KMS-11 (cell line): ENCODE data around the gene EFTUD2.

Source experiments
- H2AFZ ChIP-seq: fragments of 200-600 bp; sonication (generic); 2 replicates; pipeline ENCODE4 v1.6.1; 2016; ENCODE audit warnings: antibody characterized with exemption, mixed run types, low read depth
- H3K27ac ChIP-seq: fragments of 200-600 bp; sonication (generic); 2 replicates; pipeline ENCODE4 v1.6.1; 2016; ENCODE audit warnings: mild to moderate bottlenecking, mixed run types
- H3K27me3 ChIP-seq: fragments of 200-600 bp; sonication (generic); 2 replicates; pipeline ENCODE4 v1.6.1; 2017; ENCODE audit warnings: mild to moderate bottlenecking, low read depth, mixed run types, moderate library complexity; ENCODE audit not compliant: insufficient read depth
- H3K36me3 ChIP-seq: fragments of 200-600 bp; sonication (generic); 2 replicates; pipeline ENCODE4 v1.6.1; 2017; ENCODE audit warnings: mild to moderate bottlenecking, mixed run types; ENCODE audit not compliant: insufficient read depth
- H3K4me1 ChIP-seq: fragments of 200-600 bp; sonication (generic); 2 replicates; pipeline ENCODE4 v1.6.1; 2016; ENCODE audit warnings: mild to moderate bottlenecking, low read depth, mixed run types; ENCODE audit not compliant: poor library complexity, severe bottlenecking
- H3K4me2 ChIP-seq: fragments of 200-600 bp; sonication (generic); 2 replicates; pipeline ENCODE4 v1.7.0; 2016; ENCODE audit warnings: mild to moderate bottlenecking, mixed run types
- H3K4me3 ChIP-seq: fragments of 200-600 bp; sonication (generic); IDR thresholded peaks from 2 replicates; pipeline ENCODE4 v1.6.1; 2017; ENCODE audit warnings: low read depth, low read length, mixed read lengths; ENCODE audit not compliant: insufficient read depth
- H3K79me2 ChIP-seq: fragments of 200-600 bp; sonication (generic); 2 replicates; pipeline ENCODE4 v1.6.1; 2016; ENCODE audit warnings: low read depth, mixed run types; ENCODE audit not compliant: insufficient read depth
- H3K9ac ChIP-seq: fragments of 200-600 bp; sonication (generic); 2 replicates; pipeline ENCODE4 v1.6.1; 2016; ENCODE audit warnings: mild to moderate bottlenecking, mixed run types
- H4K20me1 ChIP-seq: fragments of 200-600 bp; sonication (generic); 2 replicates; pipeline ENCODE4 v1.6.1; 2016; ENCODE audit warnings: mild to moderate bottlenecking, mixed run types; ENCODE audit not compliant: insufficient read depth
- TF ChIP-seq, protein P1 (sequence below): fragments of 200-600 bp; sonication (generic); conservative IDR thresholded peaks from 2 replicates; pipeline ENCODE4 v1.6.1; 2017; ENCODE audit warnings: low read depth, mild to moderate bottlenecking, antibody characterized with exemption, low read length, moderate library complexity, mixed read lengths

EFTUD2 gene

DNA sequence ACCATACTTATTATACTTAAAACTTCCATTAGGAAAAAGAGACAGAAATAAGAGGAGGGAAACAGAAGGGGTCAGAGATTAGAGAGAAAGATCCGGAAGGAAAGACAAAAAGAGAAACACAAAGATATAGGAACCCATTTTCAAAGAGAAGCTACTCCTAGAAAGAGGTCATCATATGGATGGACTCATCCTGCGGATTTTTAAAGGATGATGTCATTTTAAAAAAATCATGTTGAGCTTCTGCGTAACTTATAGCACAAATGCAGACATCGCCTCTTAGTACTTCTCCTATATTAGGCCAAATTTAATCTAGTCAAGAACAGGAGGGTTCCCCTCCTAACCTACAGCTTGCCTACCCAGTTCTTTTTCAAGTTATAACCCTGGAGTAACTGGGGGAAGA, 18.1 kb downstream of the EFTUD2 start:
- TF ChIP-seq, protein P1, sequence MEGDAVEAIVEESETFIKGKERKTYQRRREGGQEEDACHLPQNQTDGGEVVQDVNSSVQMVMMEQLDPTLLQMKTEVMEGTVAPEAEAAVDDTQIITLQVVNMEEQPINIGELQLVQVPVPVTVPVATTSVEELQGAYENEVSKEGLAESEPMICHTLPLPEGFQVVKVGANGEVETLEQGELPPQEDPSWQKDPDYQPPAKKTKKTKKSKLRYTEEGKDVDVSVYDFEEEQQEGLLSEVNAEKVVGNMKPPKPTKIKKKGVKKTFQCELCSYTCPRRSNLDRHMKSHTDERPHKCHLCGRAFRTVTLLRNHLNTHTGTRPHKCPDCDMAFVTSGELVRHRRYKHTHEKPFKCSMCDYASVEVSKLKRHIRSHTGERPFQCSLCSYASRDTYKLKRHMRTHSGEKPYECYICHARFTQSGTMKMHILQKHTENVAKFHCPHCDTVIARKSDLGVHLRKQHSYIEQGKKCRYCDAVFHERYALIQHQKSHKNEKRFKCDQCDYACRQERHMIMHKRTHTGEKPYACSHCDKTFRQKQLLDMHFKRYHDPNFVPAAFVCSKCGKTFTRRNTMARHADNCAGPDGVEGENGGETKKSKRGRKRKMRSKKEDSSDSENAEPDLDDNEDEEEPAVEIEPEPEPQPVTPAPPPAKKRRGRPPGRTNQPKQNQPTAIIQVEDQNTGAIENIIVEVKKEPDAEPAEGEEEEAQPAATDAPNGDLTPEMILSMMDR, result no peak
- H4K20me1 ChIP-seq, result no peaks in the 10 kb centered on the region
- no peaks in the 10 kb centered on the region for H3K4me1 ChIP-seq
- no peak overlapping the region for H3K9ac ChIP-seq
- no peak overlapping the region for H3K27ac ChIP-seq
- no peak overlapping the region for H3K4me2 ChIP-seq
- H3K79me2 ChIP-seq, result no peaks in the 10 kb centered on the region
- no peaks in the 10 kb centered on the region; the same call in 1 of the 2 replicates for H3K36me3 ChIP-seq
- no peak overlapping the region for H3K4me3 ChIP-seq
- H3K27me3 ChIP-seq, result no peaks in the 10 kb centered on the region
- H2AFZ ChIP-seq, result no peak overlapping the region

DNA sequence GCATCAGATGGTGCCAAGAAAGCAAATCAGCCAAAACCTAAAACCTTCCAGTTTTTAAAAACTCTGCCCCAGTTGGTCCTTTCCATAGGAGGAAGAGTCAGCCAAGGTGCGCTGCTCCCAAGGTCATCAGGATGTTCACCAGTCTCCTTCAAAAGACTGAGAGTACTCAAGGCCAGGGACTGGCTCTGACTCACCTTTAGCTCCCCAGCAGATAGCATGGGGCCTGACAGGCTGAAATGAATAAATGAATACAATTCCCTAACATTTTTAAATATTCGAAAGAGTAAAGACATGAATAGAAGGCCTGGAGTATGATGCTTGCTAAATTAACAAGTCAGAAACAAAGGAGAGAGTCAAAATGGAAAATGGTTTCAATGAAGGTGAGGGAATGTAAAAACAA, 19.2 kb downstream of the EFTUD2 start:
- Histone ChIP-seq H4K20me1 (no peaks in the 10 kb centered on the region), H3K79me2 (no peaks in the 10 kb centered on the region), H3K27ac (no peak overlapping the region), H3K36me3 (no peaks in the 10 kb centered on the region; the same call in 1 of the 2 replicates), H3K4me2 (no peak overlapping the region), H3K9ac (no peak overlapping the region), H2AFZ (no peak overlapping the region), H3K4me1 (no peaks in the 10 kb centered on the region), H3K27me3 (no peaks in the 10 kb centered on the region), H3K4me3 (no peak overlapping the region)
- TF ChIP-seq, protein P1, result no peak

- Histone ChIP-seq H3K79me2 (no peaks in the 10 kb centered on the region), H3K27me3 (no peaks in the 10 kb centered on the region), H3K4me2 (no peak overlapping the region), H3K9ac (no peak overlapping the region), H3K4me3 (no peak overlapping the region), H4K20me1 (no peaks in the 10 kb centered on the region), H3K36me3 (no peaks in the 10 kb centered on the region; the same call in 1 of the 2 replicates), H3K27ac (no peak overlapping the region), H2AFZ (no peak overlapping the region), H3K4me1 (no peaks in the 10 kb centered on the region)
- TF ChIP-seq, protein P1, result no peak
These were observed 19.9 kb downstream of the EFTUD2 start for GRCh38 chr17:44879376-44879775.

DNA sequence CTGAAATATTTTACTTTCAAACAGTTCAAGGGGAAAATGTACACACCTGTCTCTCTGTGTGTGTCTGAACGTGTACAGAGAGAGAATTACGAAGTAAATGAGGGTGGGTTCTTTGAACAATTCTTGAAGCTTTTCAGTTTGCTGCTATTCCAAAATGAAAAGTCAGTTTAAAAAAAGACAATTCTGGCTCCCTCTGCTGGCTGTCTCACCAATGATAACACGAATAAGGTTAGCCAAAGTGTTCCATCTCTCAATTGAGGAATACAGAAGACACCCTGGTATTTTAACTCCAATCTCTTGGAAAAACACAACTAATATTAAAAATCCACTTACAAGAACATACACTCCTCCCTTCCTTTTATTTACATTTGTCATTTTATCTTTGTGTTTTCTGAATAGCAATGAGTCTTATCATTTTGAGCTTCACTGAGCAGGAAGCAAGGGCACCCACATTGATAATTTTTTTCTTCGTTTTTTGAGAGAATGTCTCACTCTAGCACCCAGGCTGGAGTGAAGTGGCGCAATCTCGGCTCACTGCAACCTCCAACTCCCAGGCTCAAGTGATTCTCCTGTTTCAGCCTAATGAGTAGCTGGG, 20.5 kb downstream of the EFTUD2 start:
- Histone ChIP-seq H3K9ac (no peak overlapping the region), H2AFZ (no peak overlapping the region), H3K4me3 (no peak overlapping the region), H4K20me1 (no peaks in the 10 kb centered on the region), H3K79me2 (no peaks in the 10 kb centered on the region), H3K4me2 (no peak overlapping the region), H3K36me3 (no peaks in the 10 kb centered on the region; the same call in 1 of the 2 replicates), H3K4me1 (no peaks in the 10 kb centered on the region), H3K27me3 (no peaks in the 10 kb centered on the region), H3K27ac (no peak overlapping the region)
- TF ChIP-seq, protein P1, result peak; percentile 73
